ENCODE results near the gene ADK. TPM values are rescaled to one million over a fixed set of nuclear protein-coding genes. Genes with fewer than 3 reads are reported as not detected.

The ADK gene
- total and polyA plus RNA-seq, 8 donors, result 44.8 to 68.6 (median 57.5) TPM

GRCh38 chr10:74160013-74160412 is 9.0 kb downstream of the ADK start:
- Histone ChIP-seq H3K36me3 (no peaks in the 10 kb centered on the region), H3K4me1 (peaks cover 7% of the 10 kb centered on the region in 2 donors), H3K27ac (no peak overlapping the region), H3K9me3 (no peaks in the 10 kb centered on the region), H3K4me3 (no peak overlapping the region), H3K27me3 (no peaks in the 10 kb centered on the region)
- no peak for TF ChIP-seq CTCF (IDR thresholded peaks at IDR 0.05)
- ATAC-seq (no peak), DNase-seq (no peak)
- intact Hi-C loops (cut with DNase I), result no loop called here

- DNase-seq (no peak), ATAC-seq (no peak)
- intact Hi-C loops (cut with DNase I), result no loop called here
- TF ChIP-seq CTCF (IDR thresholded peaks at IDR 0.05), result no peak
- Histone ChIP-seq H3K4me3 (no peak overlapping the region), H3K27ac (peak overlapping the region in 1 of 2 donors; percentile 21), H3K4me1 (peaks cover 3 to 32% of the 10 kb centered on the region in 2 donors), H3K36me3 (no peaks in the 10 kb centered on the region), H3K27me3 (no peaks in the 10 kb centered on the region), H3K9me3 (no peaks in the 10 kb centered on the region)
Observed at GRCh38 chr10:74163319-74164068, 12.5 kb downstream of the ADK start.

- Histone ChIP-seq H3K27me3 (no peaks in the 10 kb centered on the region), H3K36me3 (no peaks in the 10 kb centered on the region), H3K4me3 (no peak overlapping the region), H3K27ac (peak overlapping the region; percentile 40 to 70), H3K4me1 (peaks cover 3 to 42% of the 10 kb centered on the region in 2 donors), H3K9me3 (no peaks in the 10 kb centered on the region)
- peak in 1 of 4 donors; percentile 48 for DNase-seq
- no peak for TF ChIP-seq CTCF (IDR thresholded peaks at IDR 0.05)
- ATAC-seq, result peak; percentile 80
- intact Hi-C loops (cut with DNase I), result no loop called here
Observed at GRCh38 chr10:74164716-74165529, 13.9 kb downstream of the ADK start.

GRCh38 chr10:74165530-74165901 is 14.5 kb downstream of the ADK start:
- intact Hi-C loops (cut with DNase I), result no loop called here
- no peak for TF ChIP-seq CTCF (IDR thresholded peaks at IDR 0.05)
- Histone ChIP-seq H3K4me3 (no peak overlapping the region), H3K27ac (peak overlapping the region; percentile 40 to 70), H3K27me3 (no peaks in the 10 kb centered on the region), H3K36me3 (no peaks in the 10 kb centered on the region), H3K4me1 (peaks cover 3 to 42% of the 10 kb centered on the region in 2 donors), H3K9me3 (no peaks in the 10 kb centered on the region)
- DNase-seq (no peak), ATAC-seq (peak; percentile 29)

GRCh38 chr10:74167443-74167842 is 16.4 kb downstream of the ADK start:
- intact Hi-C loops (cut with DNase I), result no loop called here
- H3K9me3 ChIP-seq, result no peaks in the 10 kb centered on the region
- peaks cover 3 to 42% of the 10 kb centered on the region in 2 donors for H3K4me1 ChIP-seq
- no peaks in the 10 kb centered on the region for H3K27me3 ChIP-seq
- no peak for TF ChIP-seq CTCF (IDR thresholded peaks at IDR 0.05)
- ATAC-seq (no peak), DNase-seq (no peak)
- H3K4me3 ChIP-seq, result no peak overlapping the region
- no peaks in the 10 kb centered on the region for H3K36me3 ChIP-seq
- peak overlapping the region in 1 of 2 donors; percentile 70 for H3K27ac ChIP-seq
